GM19043 (cell line): ENCODE measurements around the gene SMIM38.
"Not testable (repeated sequence)": the region's sequence is repeated elsewhere in the genome, so short reads cannot be mapped to it uniquely, and the experiment has no call there.

Source experiments
- ATAC-seq: cut with Tn5 transposase; IDR thresholded peaks from one replicate; pipeline ENCODE4 v1.9.1; 2021; ENCODE audit warnings: low read depth; ENCODE audit not compliant: unreplicated experiment

SMIM38 gene

DNA sequence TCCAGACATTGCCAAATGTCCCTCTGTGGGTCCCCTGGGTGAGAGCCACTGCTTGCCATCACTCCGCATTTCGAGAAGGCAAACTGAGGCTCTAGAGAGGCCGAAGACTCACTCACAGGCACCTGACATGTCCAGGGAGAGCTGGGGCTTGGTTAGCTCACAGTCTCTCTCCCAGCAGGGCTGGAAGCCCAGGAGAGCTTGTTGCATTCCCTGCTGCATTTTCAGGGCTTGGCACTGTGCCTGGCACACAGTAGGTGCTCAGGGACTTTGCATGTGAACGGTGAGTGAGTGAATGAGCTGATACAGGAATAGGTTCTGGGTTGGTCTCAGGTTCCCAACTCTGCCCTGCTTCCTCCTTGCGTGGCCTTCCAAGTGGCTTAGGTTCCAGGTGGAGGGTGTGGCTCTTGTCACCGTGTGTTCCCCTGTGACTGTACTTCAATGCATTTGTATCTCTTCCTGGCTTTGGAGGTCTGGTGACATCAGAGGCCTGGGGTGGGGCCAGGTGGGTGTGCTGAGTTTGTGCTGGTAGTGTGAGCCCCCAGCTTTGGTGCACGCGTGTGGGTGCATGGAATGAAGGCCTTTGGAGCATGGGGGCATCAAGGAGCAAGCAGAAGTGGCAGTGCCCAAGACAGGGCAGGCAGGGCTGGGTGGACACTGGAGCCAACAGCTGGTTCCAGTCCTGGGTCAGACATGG lies 18.4 kb upstream of the SMIM38 start:
- ATAC-seq = no peak

DNA sequence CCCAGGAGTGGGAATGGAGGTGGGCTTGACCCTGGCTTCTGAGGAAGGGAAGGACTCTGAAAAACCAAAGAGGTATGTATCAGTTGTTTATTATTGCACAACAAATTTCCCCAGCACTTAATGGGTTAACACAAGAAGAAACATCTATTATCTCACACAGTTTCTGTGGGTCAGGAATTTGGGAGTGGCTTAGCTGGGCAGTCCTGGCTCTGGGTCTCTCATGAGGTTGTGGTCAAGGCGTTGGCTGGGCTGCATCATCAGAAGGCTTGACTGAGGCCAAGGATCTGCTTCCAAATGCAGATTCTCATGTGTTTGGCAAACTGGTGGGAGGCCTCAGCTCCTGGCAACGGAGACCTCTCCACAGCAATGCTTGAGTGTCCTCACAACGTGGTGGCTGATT lies 17.5 kb upstream of the SMIM38 start:
- ATAC-seq = no peak

DNA sequence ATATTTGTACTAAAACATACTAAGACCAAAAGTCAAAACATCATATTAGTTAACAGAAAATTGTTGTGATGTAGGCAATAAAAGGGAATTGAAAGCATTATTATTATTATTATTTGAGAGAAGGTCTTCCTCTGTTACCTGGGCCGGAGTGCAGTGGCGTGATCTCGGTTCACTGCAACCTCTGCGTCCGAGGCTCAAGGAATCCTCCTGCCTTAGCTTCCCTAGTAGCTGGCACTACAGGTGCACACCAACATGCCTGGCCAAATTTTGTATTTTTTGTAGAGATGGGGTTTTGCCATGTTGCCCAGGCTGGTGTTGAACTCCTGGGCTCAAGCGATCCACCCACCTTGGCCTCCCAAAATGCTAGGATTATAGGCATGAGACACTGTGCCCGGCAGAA lies 15.6 kb upstream of the SMIM38 start:
- not testable (repeated sequence) for ATAC-seq

DNA sequence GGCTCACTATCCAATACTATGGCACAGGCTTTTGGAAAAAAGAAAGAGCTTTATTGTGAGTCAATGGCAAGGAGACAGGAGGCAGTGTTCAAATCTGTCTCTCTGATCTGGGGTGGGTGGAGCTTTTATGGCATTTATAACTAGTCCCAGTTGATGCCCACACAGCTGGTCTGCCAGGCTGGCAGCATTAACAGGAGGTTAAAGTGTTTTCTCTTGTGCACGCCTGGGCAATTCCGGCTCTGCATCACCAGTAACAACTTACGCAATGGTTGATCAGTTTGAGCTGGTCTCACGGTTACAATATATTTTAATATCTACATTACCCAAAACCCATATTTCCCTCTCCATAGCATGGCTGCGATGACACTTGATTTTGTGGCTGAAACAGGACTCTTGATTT lies 15.1 kb upstream of the SMIM38 start:
- no peak for ATAC-seq

DNA sequence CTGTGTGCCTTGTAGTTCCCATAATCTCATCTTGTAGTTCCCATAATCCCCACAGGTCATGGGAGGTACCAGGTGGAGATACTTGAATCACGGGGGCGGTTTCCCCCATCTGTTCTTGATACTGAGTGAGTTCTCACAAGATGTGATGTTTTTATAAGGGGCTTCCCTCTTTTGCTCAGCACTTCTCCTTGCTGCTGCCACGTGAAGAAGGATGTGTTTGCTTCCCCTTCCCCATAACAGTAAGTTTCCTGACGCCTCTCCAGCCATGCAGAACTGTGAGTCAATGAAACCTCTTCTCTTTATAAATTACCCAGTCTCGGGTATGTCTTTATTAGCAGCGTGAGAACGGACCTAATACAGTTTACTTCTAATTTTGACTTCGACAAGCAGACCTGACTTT lies 14.0 kb upstream of the SMIM38 start:
- ATAC-seq = no peak

GRCh38 chr11:69142895-69143294 lies 12.8 kb upstream of the SMIM38 start:
- ATAC-seq = no peak

DNA sequence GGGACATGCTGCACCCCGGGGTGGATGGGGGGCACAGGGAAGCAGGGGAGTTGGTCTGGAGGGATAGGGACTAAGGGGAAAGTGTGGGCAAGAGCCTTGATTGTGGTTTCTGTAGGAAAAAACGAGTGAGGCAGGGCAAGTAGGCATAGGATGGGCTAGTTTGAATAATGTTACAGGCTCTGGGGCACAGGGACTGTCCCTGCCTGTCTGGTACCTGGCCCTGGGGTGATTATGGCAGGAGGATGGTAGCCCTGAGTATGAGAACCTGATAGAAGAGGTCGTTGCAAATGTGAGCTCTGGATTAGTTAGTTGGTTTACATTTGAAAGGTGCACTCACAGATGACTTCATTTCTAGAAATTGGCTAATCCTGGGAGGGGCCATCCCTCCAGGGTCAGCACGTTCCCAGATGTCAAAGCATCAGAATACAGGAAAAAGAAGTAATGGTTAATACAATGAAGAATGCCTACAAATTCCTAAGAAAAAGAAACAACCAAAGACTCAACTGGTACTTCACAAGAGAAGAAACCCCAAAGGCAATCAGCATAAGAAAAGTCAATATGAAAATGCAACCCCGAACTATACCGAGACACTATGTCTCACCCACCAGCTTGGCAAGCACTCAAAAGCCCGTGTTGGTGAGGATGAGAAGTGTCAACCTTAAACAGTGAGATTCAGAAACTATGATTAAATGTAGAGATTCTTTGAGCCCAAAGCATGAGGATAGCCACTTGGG lies 11.3 kb upstream of the SMIM38 start:
- ATAC-seq = no peak

- ATAC-seq = no peak
Measured at GRCh38 chr11:69145050-69145380, 10.7 kb upstream of the SMIM38 start.

- ATAC-seq = no peak
Measured at GRCh38 chr11:69148377-69148762, 7.4 kb upstream of the SMIM38 start.

- ATAC-seq = no peak
Measured at GRCh38 chr11:69148806-69149205, 6.9 kb upstream of the SMIM38 start.

DNA sequence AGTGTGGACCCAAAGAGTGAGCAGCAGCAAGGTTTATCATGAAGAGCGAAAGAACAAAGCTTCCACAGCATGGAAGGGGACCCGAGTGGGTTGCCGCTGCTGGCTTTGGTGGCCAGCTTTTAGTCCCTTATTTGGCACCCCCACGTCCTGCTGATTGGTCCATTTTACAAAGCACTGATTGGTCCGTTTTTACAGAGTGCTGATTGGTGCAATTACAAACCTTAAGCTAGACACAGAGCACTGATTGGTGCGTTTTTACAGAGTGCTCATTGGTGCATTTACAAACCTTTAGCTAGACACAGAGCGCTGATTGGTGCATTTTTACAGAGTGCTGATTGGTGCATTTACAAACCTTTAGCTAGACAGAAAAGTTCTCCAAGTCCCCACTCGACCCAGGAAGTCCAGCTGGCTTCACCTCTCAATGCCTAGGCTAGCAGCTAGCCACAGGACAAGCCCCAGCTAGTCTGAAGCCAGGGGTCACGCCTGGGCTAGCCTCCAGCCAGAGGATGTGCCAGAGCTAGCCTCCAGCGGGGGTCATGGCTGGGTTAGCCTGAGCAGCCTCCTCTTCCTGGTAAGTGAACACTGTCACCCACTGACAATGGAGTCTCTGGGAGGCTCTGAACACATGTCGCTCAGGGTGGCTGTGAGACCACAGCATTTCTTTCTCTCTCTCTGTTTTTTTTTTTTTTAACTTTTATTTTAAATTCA lies 6.2 kb upstream of the SMIM38 start:
- ATAC-seq = not testable (repeated sequence)

DNA sequence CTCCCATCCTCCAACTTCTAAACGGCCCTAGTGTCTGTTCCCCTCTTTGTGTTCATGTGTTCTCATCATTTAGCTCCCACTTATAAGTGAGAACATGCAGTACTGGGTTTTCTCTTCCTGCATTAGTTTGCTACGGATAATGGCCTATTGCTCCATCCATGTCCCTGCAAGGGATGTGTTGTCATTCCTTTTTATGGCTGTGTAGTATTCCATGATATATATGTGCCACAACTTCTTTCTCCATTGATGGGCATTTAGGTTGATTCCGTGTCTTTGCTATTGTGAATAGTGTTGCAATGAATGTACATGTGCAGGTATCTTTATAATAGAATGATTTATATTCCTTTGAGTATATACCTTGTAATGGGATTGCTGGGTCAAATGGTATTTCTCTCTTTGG lies 5.6 kb upstream of the SMIM38 start:
- no peak for ATAC-seq

DNA sequence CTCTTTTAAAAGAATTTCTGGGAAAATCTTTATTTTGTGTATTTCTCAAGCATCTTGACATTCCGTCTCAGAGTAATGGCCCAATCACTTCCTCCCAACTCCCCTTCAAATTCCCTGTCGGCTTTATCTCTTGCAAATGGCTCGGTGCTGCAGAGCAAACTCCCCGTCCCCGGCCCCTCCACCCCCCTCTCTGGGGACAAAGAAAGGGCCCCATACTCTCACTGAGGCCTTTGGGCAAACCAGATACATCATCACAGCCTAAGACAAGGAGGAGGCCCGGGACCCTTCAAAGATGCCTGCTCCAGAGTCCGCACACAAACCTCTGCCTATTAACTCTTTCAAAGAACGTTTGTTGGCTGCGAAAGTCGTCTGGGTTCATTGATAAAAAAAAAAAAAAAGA lies 3.9 kb upstream of the SMIM38 start:
- ATAC-seq = no peak

DNA sequence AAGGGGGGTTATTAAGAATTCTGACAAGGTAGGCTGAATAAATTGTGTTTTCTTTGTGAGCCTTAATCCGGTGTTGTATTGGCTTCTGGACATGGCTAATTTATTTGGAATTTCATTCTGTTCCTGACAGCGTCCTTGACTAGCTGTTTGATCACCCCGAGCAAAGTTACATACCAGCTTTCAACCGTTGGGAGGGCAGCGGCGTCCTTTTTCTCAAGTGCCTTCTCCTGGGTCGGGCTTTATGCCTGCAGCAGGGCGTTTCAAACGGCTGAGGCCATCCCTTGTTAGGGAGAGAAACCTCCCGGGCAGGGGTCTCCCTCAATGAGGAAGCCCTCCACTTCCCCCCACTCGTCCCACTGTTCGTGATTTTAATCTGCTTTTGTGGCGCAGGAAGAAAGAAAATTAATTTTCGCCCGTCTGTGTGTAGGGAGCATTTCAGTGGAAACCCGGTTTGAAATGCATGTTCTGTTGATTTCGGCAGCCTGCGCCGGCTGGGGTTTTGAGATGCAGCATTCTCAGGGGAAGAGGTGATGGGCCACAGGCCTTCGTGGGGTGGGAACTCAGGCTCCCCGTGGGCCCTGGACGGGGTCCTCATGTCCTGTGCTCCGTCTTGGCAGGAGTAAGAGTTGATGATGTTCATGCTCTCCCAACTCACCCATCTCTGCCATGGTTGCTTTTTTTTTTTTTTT lies 2.9 kb upstream of the SMIM38 start:
- no peak for ATAC-seq

- no peak for ATAC-seq
Measured at GRCh38 chr11:69153661-69154060, 2.1 kb upstream of the SMIM38 start.

DNA sequence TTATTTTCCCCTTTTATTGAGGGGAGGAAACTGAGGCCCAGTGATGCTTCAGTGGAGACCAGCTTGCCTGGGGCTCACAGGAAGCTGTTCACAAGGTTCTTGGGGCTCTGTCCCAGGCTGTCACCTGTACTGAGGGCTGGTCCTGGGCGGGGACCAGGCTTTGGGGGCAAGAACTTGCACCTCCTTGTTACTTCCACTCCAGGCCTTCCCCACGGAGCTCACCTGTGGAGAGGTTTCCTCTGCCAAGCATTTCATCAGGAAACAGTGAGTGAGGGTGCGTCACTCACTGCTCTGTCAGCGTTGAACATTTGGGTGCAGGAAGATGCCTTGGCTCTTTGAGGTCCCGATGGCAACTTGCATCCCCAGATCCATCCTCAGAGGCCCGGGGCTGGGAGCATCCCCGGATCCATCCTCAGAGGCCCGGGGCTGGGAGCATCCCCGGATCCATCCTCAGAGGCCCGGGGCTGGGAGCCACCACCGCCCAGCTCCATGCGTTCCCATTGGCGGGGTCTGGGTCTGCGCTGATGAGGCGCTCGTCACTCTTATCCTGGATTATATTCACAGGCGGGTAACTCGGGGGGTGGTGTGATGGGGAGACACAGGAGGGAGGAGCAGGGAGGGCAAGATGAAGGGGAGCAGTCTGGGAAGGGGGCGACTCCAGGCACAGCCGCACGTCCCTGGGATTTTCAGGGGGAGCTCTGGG lies 1.4 kb upstream of the SMIM38 start:
- ATAC-seq = no peak

GRCh38 chr11:69154938-69155301 lies 815 bp upstream of the SMIM38 start:
- ATAC-seq = no peak

DNA sequence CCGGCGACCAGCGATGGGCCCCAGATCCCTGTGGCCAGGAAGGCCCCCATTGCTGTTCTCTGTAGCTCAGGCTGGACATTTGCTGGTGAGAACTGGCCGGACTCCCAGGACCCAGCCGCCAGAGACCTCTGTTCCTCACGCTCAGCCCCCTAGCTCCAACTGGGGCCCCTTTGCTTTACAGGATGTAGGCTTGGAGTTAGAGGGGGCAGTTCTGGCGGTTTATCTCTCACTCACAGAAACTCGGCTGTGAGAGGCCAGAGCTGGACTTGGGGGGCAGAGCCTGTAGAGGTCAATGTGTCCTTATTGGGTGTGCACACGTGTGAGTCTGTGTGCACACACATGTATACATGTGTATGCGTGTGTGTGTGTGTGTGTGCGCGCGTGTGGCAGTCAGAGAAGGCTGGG lies 502 bp downstream of the SMIM38 start:
- ATAC-seq = no peak

GRCh38 chr11:69156673-69157155 lies 979 bp downstream of the SMIM38 start:
- ATAC-seq = no peak

DNA sequence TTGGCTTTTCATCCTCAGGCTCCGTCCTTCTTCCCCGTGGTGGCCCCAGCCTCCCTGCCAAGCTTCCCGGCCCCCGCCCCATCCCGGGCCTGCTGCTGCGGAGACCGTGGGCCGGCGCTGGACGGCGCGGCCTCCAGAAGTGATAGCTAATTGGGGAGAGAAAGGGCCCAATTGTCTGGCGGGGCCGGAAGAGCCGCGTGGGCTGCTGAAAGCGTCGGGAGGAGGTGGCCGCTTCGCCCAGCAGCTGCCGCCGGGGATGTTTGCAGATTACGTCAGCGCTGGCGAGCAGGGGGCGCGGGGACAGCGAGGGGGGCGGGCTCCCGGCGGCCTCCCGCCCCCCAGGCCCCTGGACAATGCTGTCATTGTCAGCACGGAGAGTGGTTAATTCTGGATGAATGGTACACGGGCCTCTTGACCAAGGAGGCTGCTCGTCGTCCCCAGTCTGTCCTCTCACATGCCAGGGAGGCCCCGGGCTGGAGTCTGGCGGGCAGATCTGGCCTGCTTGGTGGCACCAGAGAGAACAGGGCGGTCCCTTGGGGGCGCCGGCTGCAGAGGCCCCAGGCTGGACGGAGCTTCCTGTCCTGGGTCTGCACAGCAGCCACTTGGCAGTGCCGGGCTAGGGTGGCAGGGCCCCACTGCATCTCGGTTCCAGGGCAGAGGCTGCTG lies 1.6 kb downstream of the SMIM38 start:
- ATAC-seq = no peak
